ENCODE results near the gene ZIC2.
"Not testable (repeated sequence)": the region's sequence is repeated elsewhere in the genome, so short reads cannot be mapped to it uniquely, and the experiment has no call there.

Gene ZIC2

DNA sequence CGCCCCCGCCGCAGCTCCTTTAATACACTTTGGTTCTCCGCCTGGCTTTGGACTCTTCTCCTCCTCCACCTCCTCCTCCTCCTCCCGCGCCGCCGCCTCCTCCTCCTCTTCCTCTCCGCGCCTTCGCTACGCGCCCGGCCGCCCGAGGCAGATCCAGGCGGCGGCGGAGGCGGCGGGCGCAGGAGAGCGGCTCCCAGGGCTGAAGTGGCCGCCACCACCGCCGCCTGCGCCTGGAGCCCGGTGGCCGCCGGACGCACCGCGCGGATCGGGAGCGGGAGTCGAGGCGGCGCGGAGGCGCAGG is at the start of gene ZIC2:
Gene ZIC2 (plus strand): TSS at position 50 of the 301 bp plus-strand sequence. CDS start 281 bp downstream, outside the sequence.
- no peak within 1 kb of the TSS for H3K27ac Mint-ChIP-seq
- peaks cover 8% of the 10 kb centered on the region for H3K9me3 Mint-ChIP-seq (ENCODE audit: low read depth)
- peaks cover 6% of the 10 kb centered on the region for H3K36me3 Mint-ChIP-seq
- H3K27me3 Mint-ChIP-seq = peaks cover 40% of the 10 kb centered on the region
- peaks cover 24% of the 10 kb centered on the region for H3K4me1 Mint-ChIP-seq (ENCODE audit: low read depth)
- peak within 1 kb of the TSS; percentile 50 for H3K4me3 Mint-ChIP-seq

DNA sequence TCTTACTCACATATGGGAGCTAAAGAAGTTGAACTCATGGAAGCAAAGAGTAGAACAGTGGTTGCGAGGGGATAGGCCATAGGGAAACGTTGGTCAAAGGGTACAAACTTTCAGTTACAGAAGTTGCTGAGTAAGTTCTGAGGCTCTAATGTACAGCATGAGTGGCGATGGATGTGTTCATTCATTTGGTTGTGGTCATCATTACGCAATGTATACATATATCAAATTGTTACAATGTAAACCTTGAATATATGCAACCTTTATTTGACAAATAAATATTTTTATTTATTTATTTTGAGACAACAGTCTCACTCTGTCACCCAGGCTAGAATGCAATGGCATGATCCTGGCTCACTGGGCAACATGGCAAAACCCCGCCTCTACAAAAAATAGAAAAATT is 48.7 kb upstream of the ZIC2 start:
- Mint-ChIP-seq H3K4me3 (no peak overlapping the region), H3K4me1 (ENCODE audit: low read depth) (no peaks in the 10 kb centered on the region), H3K27ac (no peak overlapping the region), H3K27me3 (peaks cover 8% of the 10 kb centered on the region), H3K9me3 (ENCODE audit: low read depth) (no peaks in the 10 kb centered on the region), H3K36me3 (no peaks in the 10 kb centered on the region)

DNA sequence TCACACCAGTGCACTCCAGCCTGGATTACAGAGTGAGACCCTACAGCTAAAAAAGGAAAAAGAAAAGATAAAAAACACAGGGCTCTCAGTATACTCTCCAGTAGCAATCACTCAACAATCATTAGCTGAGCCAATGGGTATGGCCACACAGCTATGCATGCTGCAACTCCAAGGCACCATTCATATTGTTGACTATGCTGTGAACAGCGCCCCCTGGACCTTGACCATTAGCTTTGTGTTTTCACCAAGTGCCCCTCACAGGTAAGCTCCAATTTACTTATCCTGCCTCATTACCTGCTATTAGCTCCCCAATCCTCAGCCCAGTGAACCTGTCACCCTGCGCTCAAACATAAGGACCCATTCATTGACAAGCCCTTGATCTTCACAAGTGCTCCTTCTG is 45.8 kb upstream of the ZIC2 start:
- H3K4me1 Mint-ChIP-seq (ENCODE audit: low read depth) = no peaks in the 10 kb centered on the region
- no peaks in the 10 kb centered on the region for H3K9me3 Mint-ChIP-seq (ENCODE audit: low read depth)
- no peak overlapping the region for H3K27ac Mint-ChIP-seq
- H3K36me3 Mint-ChIP-seq = no peaks in the 10 kb centered on the region
- H3K27me3 Mint-ChIP-seq = peaks cover 8% of the 10 kb centered on the region
- H3K4me3 Mint-ChIP-seq = no peak overlapping the region

DNA sequence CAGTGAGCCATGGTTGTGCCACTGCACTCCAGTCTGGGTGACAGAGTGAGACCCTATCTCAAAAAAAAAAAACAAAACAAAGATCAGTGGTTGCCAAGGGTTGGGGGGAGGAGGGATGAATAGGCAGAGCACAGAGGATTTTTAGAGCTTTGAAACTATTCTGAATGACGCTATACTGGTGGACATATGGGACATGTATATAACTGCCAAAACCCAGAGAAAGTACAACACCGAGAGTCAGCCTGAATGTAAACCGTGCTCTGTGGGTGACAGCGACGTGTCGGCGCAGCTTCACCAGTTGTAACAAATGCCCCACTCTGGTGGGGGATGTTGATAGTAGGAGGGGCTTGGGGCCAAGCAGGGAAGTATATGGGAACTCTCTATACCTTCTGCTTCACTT is 42.9 kb upstream of the ZIC2 start:
- H3K4me3 Mint-ChIP-seq = no peak overlapping the region
- peaks cover 15% of the 10 kb centered on the region for H3K27me3 Mint-ChIP-seq
- no peaks in the 10 kb centered on the region for H3K9me3 Mint-ChIP-seq (ENCODE audit: low read depth)
- H3K4me1 Mint-ChIP-seq (ENCODE audit: low read depth) = no peaks in the 10 kb centered on the region
- peaks cover 2% of the 10 kb centered on the region for H3K36me3 Mint-ChIP-seq
- H3K27ac Mint-ChIP-seq = no peak overlapping the region

DNA sequence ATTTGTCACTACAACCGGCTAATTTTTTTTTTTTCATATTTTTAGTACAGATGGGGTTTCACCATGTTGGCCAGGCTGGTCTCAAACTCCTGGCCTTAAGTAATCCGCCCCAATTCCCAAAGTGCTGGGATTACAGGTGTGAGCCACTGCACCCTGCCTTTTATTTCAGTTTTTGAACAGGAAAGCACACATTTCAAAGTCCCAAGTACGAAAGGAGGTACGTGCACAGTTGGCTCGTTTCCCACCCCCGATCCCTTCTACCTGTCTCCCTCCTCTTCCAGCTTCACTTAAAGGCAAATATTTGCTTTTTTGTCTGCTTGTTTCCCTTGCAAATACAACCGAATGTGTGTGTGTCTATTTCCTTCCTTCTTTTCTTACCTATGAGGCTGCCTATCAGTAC is 40.5 kb upstream of the ZIC2 start:
- Mint-ChIP-seq H3K27ac (no peak overlapping the region), H3K4me1 (ENCODE audit: low read depth) (no peaks in the 10 kb centered on the region), H3K9me3 (ENCODE audit: low read depth) (no peaks in the 10 kb centered on the region), H3K36me3 (peaks cover 2% of the 10 kb centered on the region), H3K4me3 (no peak overlapping the region), H3K27me3 (peaks cover 22% of the 10 kb centered on the region)

DNA sequence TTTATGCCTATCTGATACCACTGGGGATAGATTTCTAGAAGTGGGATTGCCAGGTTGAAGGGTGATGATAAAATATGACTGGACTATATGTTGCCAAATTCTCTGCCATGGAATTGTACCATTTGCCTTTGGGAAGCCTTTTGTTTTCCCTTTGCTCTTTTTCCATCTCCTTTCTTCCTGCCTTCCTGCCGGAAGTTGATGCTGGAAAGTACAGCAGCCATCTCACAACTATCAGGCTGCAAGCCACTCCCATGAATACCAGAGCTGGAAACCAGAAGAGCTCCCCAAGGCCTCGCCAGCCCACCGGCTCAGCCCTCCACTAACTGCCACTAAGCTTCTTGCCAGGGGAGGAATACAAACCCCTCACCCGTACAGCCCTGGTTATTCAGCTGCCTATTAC is 39.7 kb upstream of the ZIC2 start:
- Mint-ChIP-seq H3K27me3 (peaks cover 24% of the 10 kb centered on the region), H3K4me3 (no peak overlapping the region), H3K36me3 (peaks cover 4% of the 10 kb centered on the region), H3K27ac (no peak overlapping the region), H3K9me3 (ENCODE audit: low read depth) (no peaks in the 10 kb centered on the region), H3K4me1 (ENCODE audit: low read depth) (no peaks in the 10 kb centered on the region)

DNA sequence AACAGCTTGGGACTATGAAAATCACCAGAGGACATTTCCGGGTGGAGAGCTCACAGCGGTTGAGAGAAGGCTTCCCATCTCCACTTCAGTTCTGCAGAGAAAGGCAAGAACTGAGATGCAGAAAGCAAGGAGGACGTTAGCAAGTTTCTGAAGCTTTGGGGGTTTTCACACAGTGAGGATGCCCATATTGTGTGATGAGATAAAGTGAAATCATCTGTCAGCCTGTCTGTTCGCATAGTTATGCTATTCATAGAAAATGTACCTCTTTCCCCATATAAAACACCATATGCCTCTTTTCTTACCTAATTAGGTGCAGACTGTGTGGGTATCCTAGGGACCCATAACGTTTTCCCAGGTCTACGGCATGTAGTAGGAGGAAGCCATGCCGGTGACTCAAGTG is 37.5 kb upstream of the ZIC2 start:
- no peak overlapping the region for H3K4me3 Mint-ChIP-seq
- no peaks in the 10 kb centered on the region for H3K4me1 Mint-ChIP-seq (ENCODE audit: low read depth)
- H3K36me3 Mint-ChIP-seq = peaks cover 4% of the 10 kb centered on the region
- peaks cover 31% of the 10 kb centered on the region for H3K27me3 Mint-ChIP-seq
- H3K9me3 Mint-ChIP-seq (ENCODE audit: low read depth) = no peaks in the 10 kb centered on the region
- H3K27ac Mint-ChIP-seq = no peak overlapping the region

DNA sequence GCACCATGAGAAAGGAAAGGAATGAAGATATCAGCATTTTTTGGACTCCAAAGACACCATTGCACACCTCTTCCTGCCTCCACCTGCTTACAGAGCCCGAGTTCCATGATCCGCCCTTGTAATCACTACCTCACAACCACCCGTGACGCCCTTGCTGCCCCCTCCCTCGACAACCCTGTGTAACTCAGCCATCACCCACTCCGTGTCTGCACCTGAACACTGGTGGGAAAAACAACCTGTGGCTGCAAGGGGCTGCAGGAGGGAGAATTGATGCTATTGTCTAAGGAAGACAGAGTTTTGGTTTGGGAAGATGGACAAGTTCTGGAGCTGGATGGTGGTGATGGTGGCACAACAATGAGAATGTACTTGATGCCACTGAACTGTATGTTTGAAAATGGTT is 37.0 kb upstream of the ZIC2 start:
- no peaks in the 10 kb centered on the region for H3K4me1 Mint-ChIP-seq (ENCODE audit: low read depth)

DNA sequence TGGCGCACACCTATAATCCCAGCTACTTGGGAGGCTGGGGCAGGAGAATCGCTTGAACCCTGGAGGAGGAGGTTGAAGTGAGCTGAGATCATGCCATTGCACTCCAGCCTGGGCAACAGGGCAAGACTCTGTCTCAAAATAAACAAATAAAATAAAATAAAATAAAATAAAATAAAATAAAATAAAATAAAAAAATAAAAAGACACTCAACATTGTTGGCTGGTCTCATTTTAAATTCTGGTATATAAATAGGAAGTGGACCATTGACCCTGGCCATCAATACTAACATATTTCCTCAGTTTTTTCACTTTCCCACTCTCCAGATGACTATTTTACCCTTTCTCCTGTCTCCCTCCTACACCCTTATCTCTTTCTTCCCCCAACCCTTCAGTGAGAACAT is 36.1 kb upstream of the ZIC2 start:
- not testable (repeated sequence) for H3K4me1 Mint-ChIP-seq (ENCODE audit: low read depth)

More for the DNA sequence above, 37.0 kb upstream of the ZIC2 start:
- Mint-ChIP-seq H3K27ac (no peak overlapping the region), H3K36me3 (peaks cover 4% of the 10 kb centered on the region), H3K9me3 (ENCODE audit: low read depth) (no peaks in the 10 kb centered on the region), H3K4me3 (no peak overlapping the region), H3K27me3 (peaks cover 31% of the 10 kb centered on the region)

DNA sequence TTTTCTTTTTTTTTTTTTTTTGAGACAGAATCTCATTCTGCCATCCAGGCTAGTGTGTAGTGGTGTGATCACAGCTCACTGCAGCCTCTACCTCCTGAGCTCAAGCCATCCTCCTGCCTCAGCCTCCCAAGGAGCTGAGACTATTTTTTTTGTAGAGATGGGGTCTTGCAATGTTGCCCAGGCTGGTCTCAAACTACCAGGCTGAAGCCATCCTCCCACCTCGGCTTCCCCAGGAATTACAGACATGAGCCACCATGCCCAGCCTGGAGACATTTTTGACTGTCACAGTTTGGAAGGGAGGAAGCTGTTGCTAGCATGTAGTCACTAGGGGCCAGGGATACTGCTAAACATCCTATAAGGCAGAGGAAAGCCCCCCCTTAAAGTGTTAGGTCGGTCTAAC is 33.9 kb upstream of the ZIC2 start:
- H3K9me3 Mint-ChIP-seq (ENCODE audit: low read depth) = no peaks in the 10 kb centered on the region
- no peaks in the 10 kb centered on the region for H3K4me1 Mint-ChIP-seq (ENCODE audit: low read depth)
- H3K4me3 Mint-ChIP-seq = no peak overlapping the region
- H3K27me3 Mint-ChIP-seq = peaks cover 35% of the 10 kb centered on the region
- no peak overlapping the region for H3K27ac Mint-ChIP-seq
- H3K36me3 Mint-ChIP-seq = peaks cover 5% of the 10 kb centered on the region

More for the DNA sequence above, 36.1 kb upstream of the ZIC2 start:
- not testable (repeated sequence) for H3K4me3 Mint-ChIP-seq; H3K27ac Mint-ChIP-seq; H3K36me3 Mint-ChIP-seq; H3K9me3 Mint-ChIP-seq (ENCODE audit: low read depth)
- peaks cover 33% of the 10 kb centered on the region for H3K27me3 Mint-ChIP-seq

DNA sequence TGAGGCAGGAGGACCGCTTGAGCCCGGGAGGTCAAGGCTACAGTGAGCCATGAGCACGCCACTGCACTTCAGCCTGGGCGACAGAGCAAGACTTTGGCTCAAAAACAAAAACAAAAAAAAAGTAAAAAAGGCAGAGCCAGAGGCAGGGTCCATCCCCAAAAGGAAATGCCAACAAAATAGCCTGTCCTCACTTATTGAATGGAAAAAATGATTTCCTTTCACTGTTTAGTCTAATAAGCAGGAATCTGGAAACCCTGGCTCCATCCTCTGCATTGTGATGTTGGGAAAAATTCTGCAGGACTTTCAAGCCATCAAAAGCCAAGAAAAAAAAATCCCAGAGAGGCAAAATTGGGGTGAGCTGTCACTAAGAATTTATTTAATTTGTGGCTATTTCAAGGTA is 33.2 kb upstream of the ZIC2 start:
- H3K4me3 Mint-ChIP-seq = no peak overlapping the region
- no peaks in the 10 kb centered on the region for H3K4me1 Mint-ChIP-seq (ENCODE audit: low read depth)
- H3K9me3 Mint-ChIP-seq (ENCODE audit: low read depth) = no peaks in the 10 kb centered on the region
- peaks cover 5% of the 10 kb centered on the region for H3K36me3 Mint-ChIP-seq
- H3K27me3 Mint-ChIP-seq = peaks cover 33% of the 10 kb centered on the region
- H3K27ac Mint-ChIP-seq = no peak overlapping the region

DNA sequence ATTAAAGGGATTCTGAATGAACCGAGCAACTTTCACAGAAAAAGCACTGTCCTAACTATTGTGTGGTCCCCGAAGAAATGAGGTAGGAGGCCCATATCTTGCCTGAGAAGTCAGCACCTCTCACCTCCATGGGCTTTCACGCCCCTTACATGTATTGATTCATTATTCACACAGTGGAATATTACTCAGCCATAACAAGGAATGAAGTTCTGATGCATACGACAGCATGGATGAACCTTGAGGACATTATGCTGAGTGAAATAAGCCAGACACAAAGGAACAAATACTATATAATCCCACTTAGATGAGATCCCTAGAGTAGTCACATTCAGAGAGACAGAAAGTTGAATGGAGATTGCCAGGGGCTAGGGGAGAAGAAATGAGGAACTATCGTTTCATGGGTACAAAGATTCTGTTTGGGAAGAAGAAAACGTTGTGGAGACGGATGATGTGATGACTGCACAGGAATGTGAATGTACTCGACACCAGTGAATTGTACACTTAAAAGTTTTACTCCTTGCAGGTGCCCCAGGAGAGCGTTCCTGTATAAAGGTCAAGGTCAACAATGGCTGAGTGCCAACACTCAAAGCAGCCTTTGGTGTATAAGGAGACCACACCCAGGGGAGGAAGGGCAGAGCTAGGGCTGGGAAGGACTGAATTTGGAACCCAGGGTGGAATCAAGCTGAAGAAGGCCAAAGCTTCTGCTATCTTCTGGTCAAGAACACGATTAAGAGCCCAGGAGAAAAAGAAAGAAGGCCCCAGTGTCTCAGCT is 32.5 kb upstream of the ZIC2 start:
- Mint-ChIP-seq H3K36me3 (peaks cover 5% of the 10 kb centered on the region), H3K27ac (no peak overlapping the region), H3K27me3 (peaks cover 34% of the 10 kb centered on the region), H3K4me3 (no peak overlapping the region), H3K4me1 (ENCODE audit: low read depth) (no peaks in the 10 kb centered on the region), H3K9me3 (ENCODE audit: low read depth) (no peaks in the 10 kb centered on the region)

DNA sequence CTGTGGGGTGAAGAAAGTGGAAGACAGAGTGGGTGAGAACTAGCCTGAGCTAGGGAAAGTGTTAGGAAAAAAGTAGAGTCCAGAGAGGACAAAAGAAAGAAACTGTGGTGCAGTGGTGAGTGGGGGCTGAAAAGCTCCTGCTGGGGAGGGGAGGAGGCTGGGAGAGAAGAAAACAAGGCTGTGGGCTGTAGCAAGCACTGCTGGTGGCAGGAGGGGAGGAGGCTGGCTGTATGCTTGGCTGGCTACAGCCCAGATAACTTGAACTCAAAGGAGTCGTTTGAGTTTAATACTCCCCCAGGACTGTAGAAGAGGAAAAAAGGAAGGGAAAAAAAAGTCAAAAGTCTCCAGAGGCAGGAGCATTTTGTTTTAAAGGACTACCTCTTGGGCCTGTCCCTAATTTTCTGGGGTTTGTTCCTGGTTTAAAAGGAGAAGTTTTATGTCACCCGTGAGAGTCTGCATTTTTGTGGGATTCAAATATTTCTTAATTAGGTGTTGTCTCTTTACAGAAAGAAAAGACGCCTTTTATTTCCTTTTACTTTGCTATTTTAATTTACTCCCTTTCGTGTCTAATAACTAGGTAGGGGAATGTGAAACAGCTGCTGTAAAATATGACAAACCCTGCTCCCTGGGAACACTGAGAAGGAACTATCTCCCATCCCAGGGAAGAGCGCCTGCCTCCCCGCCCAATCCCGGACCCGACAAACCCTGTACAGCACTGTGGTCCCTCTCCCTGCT is 31.7 kb upstream of the ZIC2 start:
- Mint-ChIP-seq H3K27ac (no peak overlapping the region), H3K4me3 (no peak overlapping the region), H3K27me3 (peaks cover 33% of the 10 kb centered on the region), H3K36me3 (peaks cover 5% of the 10 kb centered on the region), H3K4me1 (ENCODE audit: low read depth) (no peaks in the 10 kb centered on the region), H3K9me3 (ENCODE audit: low read depth) (no peaks in the 10 kb centered on the region)

DNA sequence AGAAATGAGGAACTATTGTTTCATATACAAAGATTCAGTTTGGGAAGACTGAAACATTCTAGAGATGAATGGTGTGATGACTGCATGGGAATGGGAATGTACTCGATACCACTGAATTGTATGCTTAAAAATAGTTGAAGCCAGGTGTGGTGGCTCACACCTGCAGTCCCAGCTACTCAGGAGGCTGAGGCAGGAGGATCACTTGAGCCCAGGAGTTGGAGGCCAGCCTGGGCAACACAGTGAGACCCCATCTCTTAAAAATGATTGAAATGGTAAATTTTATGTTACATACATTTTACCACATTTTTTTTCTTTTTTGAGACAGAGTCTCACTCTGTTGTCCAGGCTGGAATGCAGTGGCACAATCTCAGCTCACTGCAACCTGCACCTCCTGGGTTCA is 29.9 kb upstream of the ZIC2 start:
- not testable (repeated sequence) for H3K9me3 Mint-ChIP-seq (ENCODE audit: low read depth); H3K27ac Mint-ChIP-seq; H3K36me3 Mint-ChIP-seq; H3K4me1 Mint-ChIP-seq (ENCODE audit: low read depth); H3K4me3 Mint-ChIP-seq
- peaks cover 37% of the 10 kb centered on the region for H3K27me3 Mint-ChIP-seq

DNA sequence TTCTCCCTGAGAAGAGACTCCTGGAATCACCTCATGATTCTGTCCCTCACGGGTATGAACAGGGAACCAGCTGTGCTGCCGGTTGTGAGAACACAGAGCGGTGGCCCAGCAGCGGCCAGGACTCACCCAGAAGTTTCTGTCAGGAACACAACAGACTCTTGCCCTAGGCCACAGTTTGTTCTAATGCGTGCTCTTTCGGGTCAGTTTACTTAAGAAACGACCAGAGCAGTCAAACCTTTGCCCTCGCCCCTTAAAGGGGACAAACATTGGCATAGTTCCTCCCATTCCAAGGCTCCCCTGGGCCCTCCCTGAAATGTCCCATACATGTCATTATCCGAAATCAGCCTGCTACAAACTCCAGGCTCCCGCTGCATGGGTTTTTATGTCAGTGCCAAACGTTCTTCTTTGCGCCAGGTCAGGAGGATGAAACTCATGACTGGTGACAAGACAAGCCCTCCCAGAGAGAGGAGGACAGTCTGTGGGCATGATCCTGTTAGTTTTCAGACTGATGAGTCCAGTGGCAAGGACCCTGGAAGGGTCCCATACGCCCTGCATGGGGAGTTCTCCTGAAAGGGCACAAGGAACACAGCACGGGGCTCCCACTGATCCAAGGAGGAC is 28.3 kb upstream of the ZIC2 start:
- H3K9me3 Mint-ChIP-seq (ENCODE audit: low read depth) = no peaks in the 10 kb centered on the region
- H3K27ac Mint-ChIP-seq = no peak overlapping the region
- H3K27me3 Mint-ChIP-seq = peaks cover 33% of the 10 kb centered on the region
- peaks cover 3% of the 10 kb centered on the region for H3K36me3 Mint-ChIP-seq
- H3K4me3 Mint-ChIP-seq = no peak overlapping the region
- H3K4me1 Mint-ChIP-seq (ENCODE audit: low read depth) = peaks cover 13% of the 10 kb centered on the region
